ENCODE data around the gene SLPI.

DNA sequence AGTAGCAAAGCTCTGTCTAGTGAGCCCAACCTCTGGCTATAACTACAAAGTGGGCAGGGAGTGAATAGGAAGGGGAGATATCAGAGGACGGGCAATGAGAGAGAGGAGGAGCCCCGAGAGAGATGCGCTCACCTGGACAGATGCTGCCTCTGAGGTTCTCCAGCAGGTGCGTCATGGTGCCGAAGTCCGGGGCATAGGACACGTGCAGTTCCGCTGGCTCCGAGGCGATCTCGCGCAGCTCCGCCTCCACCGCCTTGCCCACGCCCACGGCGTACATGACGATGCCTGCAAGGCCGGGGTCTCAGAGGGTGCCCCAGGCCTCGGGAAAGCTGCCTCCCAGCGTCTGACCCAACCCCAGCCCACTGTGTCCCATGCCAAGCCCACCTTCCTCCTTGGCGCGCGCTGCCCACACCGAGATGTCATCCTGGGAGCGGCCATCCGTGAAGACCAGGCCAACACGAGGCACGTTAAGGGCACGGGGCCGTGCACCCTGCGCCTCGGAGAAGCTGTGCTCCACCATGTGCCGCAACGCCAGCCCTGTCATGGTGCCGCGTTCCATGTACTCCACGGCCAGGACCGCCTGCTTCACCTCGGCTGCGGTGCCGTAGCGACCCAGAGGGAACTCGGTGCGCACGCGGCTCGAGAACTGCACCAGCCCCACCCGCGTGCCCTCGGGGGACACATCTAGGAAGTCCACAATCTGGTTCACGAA is 43.6 kb upstream of the SLPI start:
- TF ChIP-seq CTCF (IDR thresholded peaks at IDR 0.05): no peak
- TF ChIP-seq POLR2A (IDR thresholded peaks at IDR 0.05): no peak
- no peak for TF ChIP-seq POLR2AphosphoS5 (IDR thresholded peaks at IDR 0.05)
